GM12891 (cell line): Measurements from ENCODE around the gene DDA1.

Experiments used
- DNase-seq: peaks from one replicate; pipeline ENCODE4 v3.0.0; 2011; ENCODE audit warnings: low spot score; ENCODE audit not compliant: insufficient read length
- FAIRE-seq: peaks from 2 replicates; lab custom pipeline; 2011; peaks lifted over from hg19 to GRCh38; lab: Jason Lieb, UNC
- PAX5 ChIP-seq: IDR thresholded peaks from 2 replicates; pipeline ENCODE4 v1.6.1; 2011; ENCODE audit warnings: low read length, moderate library complexity, mild to moderate bottlenecking; ENCODE audit not compliant: insufficient read depth, severe bottlenecking
- POLR2A ChIP-seq: IDR thresholded peaks from 2 replicates; pipeline ENCODE4 v1.6.1; 2011; ENCODE audit warnings: low read depth, low read length, control low read depth
- POLR2AphosphoS5 ChIP-seq: IDR thresholded peaks from 2 replicates; pipeline ENCODE4 v1.6.1; 2011; ENCODE audit warnings: low read depth, low read length, control low read depth
- POU2F2 ChIP-seq: IDR thresholded peaks from 2 replicates; pipeline ENCODE4 v1.6.1; 2011; ENCODE audit warnings: low read depth, mild to moderate bottlenecking, control low read depth, low read length, moderate library complexity
- SPI1 ChIP-seq: IDR thresholded peaks from 2 replicates; pipeline ENCODE4 v1.6.1; 2011; ENCODE audit warnings: low read depth, low read length, control low read depth
- TAF1 ChIP-seq: IDR thresholded peaks from 2 replicates; pipeline ENCODE4 v1.6.1; 2011; ENCODE audit warnings: low read depth, low read length, control low read depth

Gene DDA1

DNA sequence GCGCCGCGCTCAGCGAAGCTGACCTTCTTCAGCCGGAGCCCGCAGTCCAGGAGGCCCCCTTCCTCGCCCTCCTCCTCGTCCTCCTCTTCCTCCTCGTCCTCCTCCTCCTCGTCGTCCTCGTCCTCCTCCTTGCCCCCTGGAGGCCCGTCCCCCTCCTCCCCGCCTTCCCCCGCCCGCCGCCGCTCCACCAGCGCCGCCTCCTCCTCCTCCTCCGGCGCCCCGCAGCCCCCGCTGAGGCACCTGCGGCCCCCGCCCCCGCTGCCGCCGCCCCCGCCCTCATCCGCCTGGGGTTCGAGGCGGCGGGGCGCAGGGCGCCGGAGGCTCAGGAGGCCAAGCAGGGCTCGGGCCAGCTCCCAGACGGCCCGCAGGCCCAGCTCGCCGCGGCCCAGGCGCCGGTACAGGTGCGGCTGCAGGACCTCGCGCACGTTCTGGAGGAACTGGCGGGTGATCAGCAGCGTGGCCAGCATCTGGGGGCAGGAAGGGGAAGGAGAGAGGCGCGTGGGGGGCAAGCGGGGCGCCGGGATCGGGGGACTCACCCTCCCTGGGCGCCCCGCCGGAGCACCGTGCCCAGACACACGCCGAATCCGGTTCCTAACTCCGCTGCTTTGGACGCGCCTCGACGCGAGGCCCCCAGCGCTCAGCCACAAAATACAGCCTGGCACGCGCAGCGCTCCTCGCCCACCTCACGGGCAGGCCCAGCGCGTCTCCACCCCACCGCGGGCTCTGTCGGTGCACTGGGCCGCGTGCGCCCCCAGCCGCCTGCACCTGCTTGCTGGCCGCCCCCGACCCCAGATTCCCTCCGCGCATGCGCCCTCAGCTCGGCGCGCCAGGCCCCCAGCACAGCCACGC, 19.4 kb downstream of the DDA1 start:
- FAIRE-seq, result no peak
- DNase-seq, result no peak
- TF ChIP-seq TAF1 (no peak), POLR2A (no peak), POU2F2 (no peak), PAX5 (no peak), POLR2AphosphoS5 (no peak), SPI1 (no peak)

DNA sequence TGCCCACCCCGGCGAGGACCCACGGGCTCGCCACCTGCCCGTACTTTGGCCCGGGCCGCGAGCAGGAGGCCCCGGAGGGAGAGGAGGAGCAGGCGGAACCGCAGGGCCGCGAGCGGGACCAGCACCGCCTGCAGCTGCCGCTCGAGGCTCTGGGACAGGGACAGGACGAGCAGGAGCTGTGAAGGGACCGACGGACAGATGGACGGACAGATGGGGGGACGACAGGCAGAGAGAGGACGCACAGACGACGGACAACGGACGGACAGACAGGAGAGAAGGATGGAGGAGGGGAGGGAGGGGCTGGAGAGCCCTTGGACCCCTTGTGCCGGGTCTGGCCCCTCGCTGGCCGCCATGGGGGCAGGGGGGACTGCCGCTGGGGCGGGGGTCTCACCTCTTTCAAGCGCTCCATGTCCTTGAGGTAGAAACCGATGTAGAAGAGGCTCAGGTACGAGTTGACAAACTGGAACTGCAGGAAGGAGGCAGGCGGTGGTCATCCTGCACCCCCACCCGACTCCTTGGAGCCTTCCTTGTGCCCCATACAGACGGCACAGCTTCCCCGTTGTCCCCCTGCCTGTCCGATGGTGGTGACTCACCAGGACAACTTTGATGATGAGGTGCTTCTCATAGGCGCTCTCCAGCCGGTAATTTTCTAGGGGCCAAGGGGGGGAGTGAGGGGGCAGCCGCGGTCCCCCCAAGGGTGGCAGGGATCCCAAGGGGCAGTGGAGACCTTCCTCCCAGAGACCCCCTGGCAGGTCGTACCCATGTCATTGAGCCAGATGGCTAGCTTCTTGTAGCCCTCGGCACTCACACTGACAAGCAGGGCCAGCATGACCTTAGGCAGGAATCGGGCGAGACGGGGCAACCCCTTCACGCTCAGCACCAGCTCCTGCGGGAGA, 20.3 kb downstream of the DDA1 start:
- DNase-seq, result no peak
- no peak for FAIRE-seq
- TF ChIP-seq PAX5, result no peak
- TF ChIP-seq TAF1, result no peak
- TF ChIP-seq POLR2A, result no peak
- TF ChIP-seq POU2F2, result no peak
- no peak for TF ChIP-seq POLR2AphosphoS5
- no peak for TF ChIP-seq SPI1

DNA sequence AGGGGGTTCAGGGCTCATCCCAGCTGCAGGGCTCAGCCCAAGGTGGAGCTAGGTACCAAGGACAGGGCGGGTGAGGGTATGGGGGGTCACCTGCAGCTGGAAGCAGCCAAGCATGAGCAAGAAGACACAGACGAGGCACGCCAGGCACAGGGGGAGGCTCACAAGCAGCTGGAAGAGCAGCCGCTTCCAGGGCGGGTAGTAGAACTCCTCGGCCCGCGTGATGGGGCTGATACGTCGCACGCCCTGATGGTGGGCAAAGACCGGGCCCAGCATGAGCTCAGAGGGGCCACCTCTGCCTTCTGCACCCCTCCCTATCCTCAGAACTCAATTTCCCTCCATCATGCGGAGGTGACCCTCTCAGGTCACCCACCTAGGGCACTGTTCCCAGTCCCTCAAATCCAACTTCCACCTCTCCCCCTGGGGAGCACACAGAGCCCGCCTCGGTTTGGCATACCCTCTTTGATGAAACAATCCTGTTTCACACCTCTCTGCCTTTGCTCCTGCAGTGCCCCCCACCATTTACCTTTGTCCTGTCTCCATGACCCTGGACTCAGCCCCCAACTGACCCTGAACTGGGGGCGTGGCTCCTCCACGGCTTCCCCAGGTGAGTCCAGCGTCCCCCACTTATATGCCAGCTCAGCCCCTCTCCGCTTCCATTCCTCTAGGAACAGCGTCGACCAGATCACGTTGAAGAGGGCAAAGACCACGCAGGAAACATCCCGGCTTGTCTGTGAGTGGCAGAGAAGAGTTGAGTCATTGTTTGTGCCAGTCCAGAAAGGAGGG, 21.1 kb downstream of the DDA1 start:
- FAIRE-seq, result no peak
- no peak for DNase-seq
- TF ChIP-seq POLR2A (no peak), PAX5 (no peak), POU2F2 (no peak), POLR2AphosphoS5 (no peak), TAF1 (no peak), SPI1 (no peak)

DNA sequence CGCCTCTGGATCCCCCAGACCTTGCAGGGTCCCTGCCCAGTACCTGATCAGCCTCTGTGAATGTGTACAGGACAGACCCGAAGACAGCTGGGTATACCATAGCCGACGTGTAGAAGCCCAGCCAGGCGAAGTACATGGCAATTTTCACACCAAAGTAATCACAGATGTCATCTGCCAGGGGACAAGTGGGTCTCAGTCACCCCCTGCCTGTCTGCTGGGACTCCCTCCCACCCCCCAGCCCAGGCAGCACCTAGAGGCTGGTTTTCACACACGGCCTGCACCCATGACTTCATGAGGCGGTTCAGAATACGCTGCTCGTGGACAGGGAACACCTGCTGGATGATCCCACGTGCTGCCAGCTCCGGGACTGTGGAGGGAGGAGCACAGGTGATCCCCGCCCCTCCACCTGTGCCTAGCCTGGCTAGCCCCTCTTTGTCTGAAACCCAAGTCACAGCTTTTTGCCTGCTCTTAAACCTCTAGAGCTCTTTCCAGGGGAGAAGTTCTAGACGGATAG, 21.7 kb downstream of the DDA1 start:
- TF ChIP-seq TAF1 (no peak), POU2F2 (no peak)
- no peak for DNase-seq
- FAIRE-seq, result no peak

DNA sequence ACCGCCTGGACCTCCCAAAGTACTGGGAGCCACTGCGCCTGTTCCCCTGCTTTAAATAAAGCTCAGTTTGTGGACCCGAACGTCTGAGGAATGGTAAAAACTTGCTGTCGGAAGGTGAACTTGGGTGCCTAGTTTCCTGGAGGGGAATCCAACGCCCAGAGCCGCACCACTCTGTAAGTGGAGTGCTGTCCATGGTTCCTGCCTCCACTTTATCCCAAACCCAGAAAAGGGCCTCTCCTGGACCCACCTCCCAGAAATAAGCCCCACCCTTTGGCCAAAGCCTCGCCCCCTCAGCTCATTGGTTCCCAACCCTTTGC, 23.0 kb downstream of the DDA1 start:
- no peak for TF ChIP-seq PAX5
- no peak for TF ChIP-seq POLR2A
- no peak for TF ChIP-seq POU2F2
- TF ChIP-seq TAF1, result no peak
- no peak for TF ChIP-seq POLR2AphosphoS5
- TF ChIP-seq SPI1, result no peak
- DNase-seq, result no peak
- no peak for FAIRE-seq

DNA sequence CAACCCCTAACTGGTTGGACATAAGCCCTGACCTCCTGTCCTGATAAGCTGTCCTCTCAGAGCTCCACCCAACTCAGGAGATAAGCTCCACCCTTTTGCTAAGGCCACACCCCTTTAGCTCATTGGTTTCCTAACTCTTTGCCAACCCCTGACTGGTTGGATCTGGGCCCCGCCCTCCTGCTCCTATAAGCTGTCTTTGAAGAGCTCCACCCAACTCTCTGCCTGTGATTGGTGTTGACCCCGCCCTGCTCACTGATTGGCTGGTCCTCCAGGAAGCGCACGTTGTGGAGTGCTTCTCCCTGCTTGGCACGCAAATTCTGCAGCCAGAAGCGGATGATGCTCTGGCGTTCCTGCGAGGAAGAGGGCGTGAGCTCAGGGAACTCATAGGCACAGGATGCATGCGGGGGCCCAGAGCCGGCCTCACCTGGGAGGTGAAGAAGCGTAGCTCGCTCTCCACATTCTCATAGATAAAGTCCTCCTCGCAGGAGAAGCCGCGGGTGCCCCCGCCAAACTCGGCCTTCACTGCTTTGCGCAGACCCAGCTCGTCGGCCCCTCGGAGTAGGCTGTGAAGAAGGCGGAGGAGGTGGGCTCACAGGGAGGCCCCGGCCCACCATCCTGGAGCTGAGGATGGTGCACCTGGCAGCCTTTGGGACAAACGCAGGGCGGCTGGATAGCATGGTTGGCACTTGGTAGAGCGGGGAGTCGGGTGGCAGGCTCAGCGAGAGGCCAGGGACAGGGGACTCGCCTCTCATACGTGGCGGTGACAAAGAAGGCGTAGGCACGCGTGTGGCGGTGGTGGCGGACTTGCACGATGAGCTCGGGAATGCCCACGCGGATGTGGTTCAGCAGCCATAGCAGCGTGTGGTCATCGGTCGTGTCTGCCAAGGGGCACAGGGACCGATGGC, 23.6 kb downstream of the DDA1 start:
- DNase-seq (no peak), FAIRE-seq (no peak)
- TF ChIP-seq PAX5 (no peak), POLR2A (no peak), TAF1 (no peak), SPI1 (no peak), POU2F2 (no peak), POLR2AphosphoS5 (no peak)

DNA sequence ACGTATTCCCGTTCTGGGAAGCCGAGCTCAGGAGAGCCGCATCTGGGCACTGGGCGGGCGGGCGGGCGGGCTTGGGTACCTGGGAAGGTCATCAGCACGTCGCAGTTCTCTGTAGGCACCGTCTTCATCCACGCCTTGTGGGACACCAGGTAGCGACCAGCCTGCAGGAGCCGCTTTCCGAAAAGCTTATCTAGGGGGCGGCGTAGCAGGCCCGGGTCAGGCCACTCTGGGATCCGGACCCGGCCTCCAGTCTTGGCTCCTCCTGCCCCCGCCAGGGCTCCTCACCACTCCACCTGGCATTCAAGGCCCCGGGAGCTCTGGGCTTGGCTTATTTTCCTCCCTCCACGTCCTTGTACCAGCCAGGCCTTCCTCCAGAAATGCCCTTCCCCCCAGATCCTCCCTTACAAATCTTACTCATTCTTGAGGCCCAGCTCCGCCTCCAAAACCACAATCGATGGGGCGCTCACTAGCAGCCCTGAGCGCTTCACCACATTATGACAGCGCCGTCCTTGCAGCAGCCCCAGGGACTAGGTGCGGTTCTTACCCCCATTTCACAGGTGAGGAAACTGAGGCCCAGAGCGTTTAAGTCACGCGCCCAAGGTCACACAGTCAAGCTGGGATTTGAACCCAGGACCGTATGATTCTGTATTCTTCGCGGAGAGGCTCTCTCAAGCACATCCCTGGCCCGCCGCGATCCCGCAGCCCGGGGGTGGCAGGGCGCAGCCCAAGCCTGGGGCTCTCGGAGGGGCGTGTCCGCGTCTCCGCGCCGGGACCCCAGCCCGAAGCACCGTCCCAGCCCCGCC, 24.4 kb downstream of the DDA1 start:
- FAIRE-seq (peak; percentile 77), DNase-seq (peak; percentile 79)
- TF ChIP-seq TAF1 (0 out of 2 replicates have a peak, but pooled peaks have one; percentile 18), POU2F2 (0 out of 2 replicates have a peak, but pooled peaks have one; percentile 23), SPI1 (no peak)
